Spleen (tissue), 7 donors: ENCODE measurements around the gene POLE3.

ENCODE experiments used
- POLR2A ChIP-seq, 3 donors: fragments of 450-650 bp; IDR thresholded peaks; one replicate each; pipeline ENCODE4 v1.5.1; 2017; ENCODE audit warnings: antibody characterized with exemption in 3 of 3, mild to moderate bottlenecking in 1 of 3
- TF ChIP-seq, protein P1 (sequence below), 11 experiments: fragments of 200-600 bp in 7 of 11; fragments of 450-650 bp in 4 of 11; sonication (generic) in 4 of 11; IDR thresholded peaks in 8 of 11; conservative IDR thresholded peaks in 3 of 11; 1 replicate in 7 of 11; 2 replicates in 4 of 11; pipeline versions ENCODE4 v1.4.0 to v1.8.0; 2016 to 2021; ENCODE audit warnings: antibody characterized with exemption in 11 of 11, inconsistent platforms in 4 of 11, mild to moderate bottlenecking in 1 of 11
- donor health status: DM: no; HTN: no; CAD: no; lungs with moderate emphysema.
- donor health status: DM: no; HTN: no; CAD: no.
- donor health status: DM: no; HTN: no; CAD: no.

DNA sequence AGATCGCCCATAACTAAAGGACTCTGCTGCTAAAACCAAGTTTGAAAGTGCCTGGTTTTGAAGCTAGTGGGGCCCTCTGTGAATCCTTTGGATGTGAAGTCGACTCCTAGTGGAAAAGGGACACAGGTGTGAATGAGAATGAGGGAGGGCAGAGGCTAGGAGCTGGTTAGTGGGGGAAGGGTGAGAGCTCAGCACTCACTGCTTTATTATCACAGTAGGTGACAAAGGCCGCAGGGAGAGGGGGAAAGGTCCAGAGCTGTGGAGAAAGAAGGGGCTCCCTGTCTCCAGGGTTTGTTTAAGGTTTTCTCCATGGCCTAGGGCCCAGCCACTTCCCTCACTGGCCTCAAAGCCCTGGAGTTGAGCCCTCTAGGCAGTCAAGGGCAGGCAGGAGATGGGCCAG lies 37.2 kb downstream of the POLE3 start:
- TF ChIP-seq, protein P1, sequence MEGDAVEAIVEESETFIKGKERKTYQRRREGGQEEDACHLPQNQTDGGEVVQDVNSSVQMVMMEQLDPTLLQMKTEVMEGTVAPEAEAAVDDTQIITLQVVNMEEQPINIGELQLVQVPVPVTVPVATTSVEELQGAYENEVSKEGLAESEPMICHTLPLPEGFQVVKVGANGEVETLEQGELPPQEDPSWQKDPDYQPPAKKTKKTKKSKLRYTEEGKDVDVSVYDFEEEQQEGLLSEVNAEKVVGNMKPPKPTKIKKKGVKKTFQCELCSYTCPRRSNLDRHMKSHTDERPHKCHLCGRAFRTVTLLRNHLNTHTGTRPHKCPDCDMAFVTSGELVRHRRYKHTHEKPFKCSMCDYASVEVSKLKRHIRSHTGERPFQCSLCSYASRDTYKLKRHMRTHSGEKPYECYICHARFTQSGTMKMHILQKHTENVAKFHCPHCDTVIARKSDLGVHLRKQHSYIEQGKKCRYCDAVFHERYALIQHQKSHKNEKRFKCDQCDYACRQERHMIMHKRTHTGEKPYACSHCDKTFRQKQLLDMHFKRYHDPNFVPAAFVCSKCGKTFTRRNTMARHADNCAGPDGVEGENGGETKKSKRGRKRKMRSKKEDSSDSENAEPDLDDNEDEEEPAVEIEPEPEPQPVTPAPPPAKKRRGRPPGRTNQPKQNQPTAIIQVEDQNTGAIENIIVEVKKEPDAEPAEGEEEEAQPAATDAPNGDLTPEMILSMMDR (IDR thresholded peaks at IDR 0.05 in 8 of 11, conservative IDR thresholded peaks at IDR 0.05 in 3 of 11): no peak
- TF ChIP-seq POLR2A (IDR thresholded peaks at IDR 0.05): no peak
